HG02885 (cell line): Measurements from ENCODE around the gene ASCC3.
"Not testable (repeated sequence)": the region's sequence is repeated elsewhere in the genome, so short reads cannot be mapped to it uniquely, and the experiment has no call there.

Experiments
- ATAC-seq: cut with Tn5 transposase; IDR thresholded peaks from one replicate; pipeline ENCODE4 v1.9.1; 2021; ENCODE audit warnings: mild to moderate bottlenecking; ENCODE audit not compliant: unreplicated experiment, poor library complexity

ASCC3 gene

DNA sequence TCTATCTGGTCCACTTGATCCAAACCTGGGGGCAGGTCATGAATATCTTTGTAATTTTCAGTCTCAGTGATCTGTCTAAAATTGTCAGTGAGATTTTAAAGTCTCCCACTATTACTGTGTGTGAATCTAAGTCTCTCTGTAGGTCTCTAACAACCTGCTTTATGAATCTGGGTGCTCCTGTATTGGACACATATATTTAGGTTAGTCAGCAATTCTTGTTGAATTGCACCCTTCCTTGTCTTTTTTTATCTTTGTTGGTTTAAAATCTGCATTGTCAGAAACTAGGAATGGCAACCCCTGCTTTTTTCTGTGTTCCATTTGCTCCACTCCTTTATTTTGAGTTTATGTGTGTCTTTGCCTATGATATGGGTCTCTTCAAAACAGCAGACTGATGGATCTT lies 140.7 kb downstream of the ASCC3 start:
- ATAC-seq = no peak

DNA sequence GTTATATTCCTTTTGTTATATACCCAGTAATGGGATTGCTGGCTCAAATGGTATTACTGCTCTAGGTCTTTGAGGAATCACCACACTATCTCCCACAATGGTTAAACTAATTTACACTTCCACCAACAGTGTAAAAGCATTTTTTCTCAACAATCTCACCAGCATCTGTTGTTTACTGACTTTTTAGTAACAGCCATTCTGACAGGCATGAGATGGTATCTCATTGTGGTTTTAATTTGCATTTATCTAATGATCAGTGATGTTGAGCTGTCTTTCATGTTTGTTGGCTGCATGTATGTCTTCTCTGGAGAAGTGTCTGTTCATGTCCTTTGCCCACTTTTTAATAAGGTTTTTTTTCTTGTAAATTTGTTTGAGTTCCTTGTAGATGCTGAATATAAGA lies 143.4 kb downstream of the ASCC3 start:
- ATAC-seq = not testable (repeated sequence)

DNA sequence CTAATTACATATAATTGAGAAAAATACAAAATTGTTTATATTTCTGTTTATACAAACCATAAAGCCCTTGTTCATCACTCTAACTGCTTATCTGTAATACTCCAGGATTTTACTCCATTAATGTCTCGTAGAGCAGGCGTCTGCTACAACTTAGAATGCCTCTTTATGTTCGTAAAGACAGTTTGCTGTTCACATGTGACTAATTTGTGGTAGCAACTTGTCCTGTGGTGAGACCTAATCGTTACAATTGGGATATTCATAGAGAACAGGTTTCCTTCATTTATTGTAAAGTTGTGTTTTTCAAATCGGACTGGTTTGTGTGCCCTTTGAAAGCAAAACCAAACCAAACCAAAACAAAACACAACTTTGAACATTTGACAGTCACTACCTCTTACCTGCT lies 149.7 kb downstream of the ASCC3 start:
- no peak for ATAC-seq

DNA sequence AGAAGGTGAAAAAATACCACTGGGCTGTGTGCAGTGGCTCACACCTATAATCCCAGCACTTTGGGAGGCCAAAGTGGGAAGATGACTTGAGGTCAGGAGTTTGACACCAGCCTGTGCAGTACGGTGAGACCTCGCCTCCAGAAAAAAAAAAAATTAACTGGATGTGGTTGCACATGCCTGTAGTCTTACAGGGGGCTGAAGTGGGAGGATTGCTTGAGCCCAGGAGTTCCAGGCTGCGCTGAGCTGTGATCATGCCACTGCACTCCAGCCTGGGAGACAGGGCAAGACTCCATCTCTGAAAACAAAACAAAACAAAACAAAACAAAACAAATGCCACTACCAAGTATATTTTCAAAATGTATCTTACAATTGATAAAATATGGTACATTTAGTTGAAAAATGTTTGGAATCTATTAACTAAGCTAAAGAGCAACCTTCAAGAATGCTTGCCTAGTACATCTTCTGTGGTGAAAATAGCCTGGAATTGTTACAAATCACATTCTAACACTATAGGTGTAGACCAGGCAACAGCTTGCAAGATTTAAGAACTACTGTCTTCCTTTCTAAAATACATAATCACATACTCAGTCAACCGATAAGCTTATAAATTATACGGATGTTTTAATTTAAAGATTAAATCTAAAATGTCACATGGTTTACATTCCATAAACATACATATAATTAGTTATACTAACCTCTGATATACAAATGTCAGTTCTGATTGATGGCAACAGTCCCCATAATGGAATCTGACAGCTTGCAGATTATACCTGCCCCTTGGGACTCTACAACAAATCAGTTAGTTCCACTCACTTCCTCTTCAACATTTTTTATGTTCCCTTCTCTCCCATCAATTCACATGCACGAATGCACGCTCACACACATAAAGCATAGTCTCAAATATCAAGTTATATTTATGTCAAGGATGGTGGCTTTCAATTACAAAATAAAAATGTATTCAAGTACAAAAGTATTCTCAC lies 150.8 kb downstream of the ASCC3 start:
- ATAC-seq = no peak

DNA sequence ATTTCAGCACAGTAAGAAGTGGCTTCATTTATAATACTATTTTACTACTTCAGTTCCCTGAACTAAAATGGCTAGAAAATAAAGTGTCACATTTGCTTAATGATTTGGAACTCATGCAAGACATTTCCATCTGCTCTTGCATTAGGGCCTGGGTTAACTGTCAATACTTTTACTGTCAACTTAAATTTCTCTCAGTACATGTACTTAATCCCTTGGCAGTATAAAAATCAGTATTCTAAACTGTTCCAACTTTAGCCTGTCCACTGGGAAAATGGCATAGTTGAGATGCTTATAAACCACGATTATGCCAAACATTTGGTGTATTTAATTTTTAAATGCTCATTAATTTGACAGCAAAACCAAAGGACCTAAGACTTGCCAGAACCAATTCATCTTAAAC lies 154.5 kb downstream of the ASCC3 start:
- ATAC-seq = no peak

DNA sequence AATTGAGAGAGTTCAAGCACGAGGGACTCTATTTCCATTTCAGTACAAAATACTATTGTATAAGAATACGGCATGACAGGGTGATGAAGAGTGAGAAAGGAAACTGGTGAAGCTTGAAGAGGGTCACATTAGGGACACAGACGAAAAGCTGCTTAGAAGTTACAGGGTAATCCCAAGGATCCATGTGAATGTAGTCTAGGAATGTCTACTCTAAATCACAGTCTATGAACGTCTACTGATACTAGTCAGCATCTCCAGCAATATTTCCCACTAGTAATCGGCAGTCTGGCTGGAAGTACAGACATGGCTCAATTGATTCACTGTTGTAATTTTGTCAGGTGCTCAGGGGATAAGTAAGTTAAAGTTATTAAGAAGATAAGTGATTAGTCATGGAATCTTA lies 156.4 kb downstream of the ASCC3 start:
- no peak for ATAC-seq

DNA sequence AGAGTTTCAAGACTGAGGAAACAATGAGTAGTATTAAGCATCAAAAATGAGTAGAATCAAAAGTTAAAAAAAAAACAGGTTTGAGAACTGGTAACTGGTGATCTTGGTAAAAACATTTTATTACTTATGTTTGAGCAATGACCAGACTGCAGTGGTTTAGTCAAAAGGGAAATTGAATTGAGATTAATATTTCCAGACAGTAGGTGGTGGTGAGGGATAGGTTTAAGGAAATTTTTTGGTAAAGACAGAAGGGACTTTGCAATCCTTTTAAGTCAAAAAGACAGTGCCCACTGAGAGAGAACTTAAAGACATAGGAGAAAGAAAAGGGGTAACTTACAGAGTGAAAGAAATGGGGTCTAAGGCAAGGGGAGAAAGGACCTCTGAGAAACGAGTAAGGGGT lies 156.9 kb downstream of the ASCC3 start:
- no peak for ATAC-seq

DNA sequence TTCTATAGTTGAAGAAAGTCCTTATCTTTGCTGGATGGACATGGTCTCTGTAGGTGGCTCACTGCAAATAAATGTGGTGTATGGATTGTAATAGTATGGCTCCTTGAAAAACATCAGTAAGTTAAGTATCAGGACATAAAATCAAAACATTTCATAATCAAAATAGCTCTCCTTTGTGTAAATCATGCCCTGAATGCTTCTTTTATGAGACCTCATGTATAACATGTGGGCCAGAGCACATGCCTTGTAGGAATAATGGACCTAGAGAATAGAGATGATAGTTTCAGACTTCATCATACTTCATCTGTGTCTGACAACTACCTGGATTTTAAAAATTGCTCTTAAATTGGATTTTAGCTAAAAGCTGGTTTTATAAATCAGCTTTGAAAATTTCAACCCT lies 159.9 kb downstream of the ASCC3 start:
- no peak for ATAC-seq

DNA sequence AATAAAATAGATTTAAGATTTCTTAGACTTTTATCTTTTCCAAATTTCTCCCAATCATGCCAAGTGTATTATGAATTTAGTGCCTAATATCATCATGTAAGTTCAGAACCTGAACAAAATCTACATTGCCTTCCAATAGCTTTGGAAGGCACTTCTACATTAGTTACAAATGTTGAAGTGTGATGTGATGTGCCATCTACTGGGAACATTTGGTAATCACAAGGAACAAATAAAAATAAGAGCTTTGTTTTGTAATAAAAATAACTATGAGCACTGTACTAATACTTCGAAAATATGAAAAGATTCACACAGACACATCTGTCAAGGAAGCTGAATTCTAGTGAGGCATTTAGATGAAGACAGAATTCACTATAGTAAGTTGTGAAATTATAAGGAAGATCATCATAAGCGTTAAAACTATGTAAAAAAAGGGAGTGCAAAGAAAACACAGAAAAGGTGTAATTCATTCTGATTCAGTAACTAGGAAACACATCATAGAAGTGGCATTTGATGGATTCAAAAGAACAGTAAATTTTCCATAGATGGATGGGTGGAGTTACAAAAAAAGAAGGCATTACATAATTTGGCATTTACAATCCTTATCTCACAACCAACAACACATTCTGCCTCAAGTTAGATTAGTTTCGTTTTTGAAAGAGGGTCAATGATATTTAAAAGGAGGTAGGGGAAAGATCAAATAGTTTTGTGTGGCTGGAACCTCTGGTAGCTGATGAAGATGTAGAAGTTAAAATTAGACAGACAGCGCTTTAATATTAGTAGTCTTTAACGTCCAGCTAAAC lies 161.0 kb downstream of the ASCC3 start:
- peak; percentile 72 for ATAC-seq

DNA sequence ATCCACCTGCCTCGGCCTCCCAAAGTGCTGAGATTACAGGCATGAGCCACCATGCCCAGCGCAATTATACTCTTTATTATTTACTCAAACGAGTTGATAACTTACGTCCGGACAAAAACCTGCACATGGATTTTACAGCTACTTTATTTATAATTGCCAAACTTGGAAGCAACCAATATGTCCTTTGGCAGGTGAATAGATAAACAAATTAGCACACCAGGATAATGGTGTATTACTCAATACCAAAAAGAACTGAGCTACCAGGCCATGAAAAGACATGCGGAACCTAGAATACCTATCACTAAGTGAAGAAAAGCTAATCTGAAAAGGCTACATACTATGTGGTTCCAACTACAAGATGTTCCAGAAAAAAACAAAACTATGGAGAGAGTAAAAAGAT lies 168.1 kb downstream of the ASCC3 start:
- no peak for ATAC-seq

DNA sequence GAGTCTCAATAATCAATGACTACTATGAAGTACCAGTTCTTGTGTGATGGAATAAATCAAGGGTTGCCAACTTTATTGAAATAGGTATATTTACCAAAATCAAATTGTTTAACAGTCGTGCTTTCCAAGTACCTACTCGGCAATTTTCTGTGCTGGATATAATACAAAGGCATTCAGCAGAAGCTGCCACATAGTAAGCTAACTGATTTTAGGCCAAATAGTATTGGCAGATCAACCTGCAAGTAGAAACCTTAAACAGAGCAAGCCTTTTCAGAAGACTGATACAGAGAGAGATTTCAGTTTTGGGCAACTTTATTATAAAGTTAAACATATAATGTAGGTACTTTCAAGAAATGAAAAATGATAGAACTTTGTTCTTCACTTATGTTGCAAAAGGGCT lies 174.6 kb downstream of the ASCC3 start:
- no peak for ATAC-seq

DNA sequence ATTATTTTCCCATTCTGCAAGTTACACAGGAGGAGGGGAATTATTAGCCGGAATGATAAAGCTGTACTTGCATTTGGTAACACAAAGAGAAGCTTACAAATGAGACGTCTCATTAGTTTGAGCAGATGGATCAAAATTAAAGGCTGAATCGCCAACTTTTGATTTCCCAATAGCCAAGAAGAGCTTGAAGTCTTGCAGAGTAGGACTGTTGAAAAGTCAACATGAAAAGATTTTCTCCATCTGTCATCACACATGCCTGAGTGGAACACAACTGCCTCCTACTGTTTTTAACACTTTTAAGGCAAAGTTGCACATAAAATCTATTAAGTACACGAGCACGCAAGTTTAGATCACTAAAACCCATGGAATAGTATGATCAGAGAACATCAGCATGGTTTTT lies 176.2 kb downstream of the ASCC3 start:
- no peak for ATAC-seq

DNA sequence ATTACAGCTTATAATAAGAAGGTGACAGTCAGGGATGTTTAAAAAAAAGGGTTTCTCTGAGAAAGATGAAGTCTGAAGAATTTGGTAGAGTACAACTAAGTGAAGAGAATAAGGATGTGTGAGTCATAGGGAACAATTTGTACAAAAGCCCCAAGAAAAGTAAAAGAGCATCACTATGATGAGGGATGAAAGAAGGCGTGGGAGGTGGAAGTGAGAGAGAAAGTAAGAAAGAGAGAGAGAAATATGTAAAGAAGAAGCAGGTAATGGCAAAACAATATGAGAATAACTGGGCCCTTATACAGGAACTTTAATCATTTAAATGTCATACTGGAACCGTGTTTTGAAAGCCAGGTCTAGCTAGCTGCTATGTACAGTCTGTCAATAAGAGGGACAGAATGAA lies 179.4 kb downstream of the ASCC3 start:
- ATAC-seq = no peak

DNA sequence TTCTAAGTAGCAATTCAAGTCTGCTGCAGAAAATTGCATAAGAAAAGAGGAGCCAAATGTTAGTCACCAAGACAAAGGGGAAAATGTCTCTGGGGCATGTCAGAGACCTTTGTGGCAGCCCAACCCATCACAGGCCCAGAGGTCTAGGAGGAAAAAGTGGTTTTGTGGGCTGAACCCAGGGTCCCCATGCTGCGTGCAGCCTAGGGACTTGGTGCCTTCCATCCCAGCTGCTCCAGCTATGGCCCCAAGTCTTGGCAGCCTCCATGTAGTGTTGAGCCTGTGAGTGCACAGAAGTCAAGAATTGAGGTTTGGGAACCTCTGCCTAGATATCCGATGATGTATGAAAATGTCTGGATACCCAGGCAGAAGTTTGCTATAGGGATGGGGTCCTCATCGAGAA lies 181.1 kb downstream of the ASCC3 start:
- no peak for ATAC-seq

DNA sequence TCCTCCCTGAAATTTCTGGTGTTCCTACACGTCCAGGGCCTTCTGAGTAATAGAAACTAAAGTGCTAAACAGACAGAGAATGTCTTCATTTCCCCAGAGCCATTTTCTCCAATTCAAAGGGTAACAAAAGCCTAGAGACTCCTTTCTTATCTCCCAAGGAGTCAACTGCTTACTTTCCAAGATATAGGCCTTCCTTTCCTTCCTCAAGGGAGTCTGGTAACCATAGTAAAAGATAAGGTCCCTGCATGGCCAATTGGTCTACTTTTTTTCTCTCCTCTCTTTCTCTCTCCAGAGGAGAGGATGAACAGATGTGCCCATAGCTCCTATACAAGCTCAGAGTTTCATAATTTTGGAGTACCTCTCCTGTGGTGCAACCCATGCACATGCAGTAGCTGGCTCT lies 185.7 kb downstream of the ASCC3 start:
- no peak for ATAC-seq

DNA sequence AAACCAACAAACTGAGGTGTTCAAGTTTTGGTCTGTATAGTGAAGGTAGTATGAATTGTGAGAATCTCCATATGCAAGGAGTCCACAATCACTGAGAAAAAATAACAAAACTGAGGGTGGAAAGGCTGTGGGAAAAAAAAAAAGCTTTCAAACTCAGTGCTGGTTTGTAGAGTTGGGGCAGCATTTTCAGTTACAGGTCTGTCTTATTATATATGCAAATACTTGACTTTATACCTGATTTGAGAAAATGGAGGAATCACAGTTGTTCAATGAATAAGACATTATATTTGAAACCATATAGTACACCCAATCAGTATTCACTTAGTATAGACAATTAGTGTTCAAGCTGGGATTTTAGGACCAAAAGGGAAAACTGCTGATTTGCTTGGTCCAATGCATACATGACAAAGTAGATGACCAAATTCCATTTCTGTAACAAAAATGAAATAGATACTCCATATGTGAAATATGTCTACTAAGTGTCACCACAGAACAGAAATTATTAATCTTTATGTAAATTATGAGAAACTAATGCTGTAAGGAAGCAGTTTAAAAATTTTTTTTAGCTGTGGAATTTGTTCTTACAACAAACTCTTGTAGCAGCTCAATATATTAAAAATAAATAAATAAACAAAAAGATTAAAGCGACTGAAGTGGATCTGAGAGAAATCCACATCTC lies 187.7 kb downstream of the ASCC3 start:
- ATAC-seq = no peak

DNA sequence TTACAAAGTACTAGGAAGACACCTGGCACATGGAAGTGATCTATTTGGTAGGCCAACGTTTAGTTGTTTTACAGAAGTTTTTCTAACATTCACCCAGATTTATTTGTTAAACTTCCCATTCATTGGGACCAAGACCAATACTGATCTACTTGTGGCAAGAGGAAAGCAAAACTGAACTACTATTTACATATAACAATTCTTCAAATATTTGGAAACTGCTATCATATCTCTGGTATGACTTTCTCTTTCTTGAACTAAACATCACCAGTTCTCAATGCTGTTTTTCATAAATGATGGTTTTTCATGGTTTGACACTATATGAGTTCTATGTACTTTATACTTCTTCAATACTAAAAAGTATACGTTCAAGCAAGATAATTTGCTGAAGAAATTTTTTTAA lies 189.2 kb downstream of the ASCC3 start:
- no peak for ATAC-seq

DNA sequence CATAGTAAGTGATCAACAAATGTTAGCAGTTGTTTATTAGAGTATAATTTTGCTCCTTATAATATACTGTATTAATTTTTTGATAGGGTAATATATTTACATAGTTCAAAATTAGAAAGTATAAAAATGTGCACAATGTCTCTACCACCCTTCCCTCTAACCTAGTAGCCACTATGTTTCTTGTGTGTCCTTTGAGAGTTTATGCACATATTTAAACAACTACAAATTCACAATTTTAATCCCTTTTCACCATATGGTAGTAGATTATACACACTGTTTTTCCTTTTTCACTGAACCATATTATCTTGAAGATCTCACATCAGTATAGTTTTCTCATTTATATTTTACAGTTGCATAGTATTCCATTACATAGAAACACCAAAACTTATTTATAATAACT lies 194.9 kb downstream of the ASCC3 start:
- ATAC-seq = no peak

DNA sequence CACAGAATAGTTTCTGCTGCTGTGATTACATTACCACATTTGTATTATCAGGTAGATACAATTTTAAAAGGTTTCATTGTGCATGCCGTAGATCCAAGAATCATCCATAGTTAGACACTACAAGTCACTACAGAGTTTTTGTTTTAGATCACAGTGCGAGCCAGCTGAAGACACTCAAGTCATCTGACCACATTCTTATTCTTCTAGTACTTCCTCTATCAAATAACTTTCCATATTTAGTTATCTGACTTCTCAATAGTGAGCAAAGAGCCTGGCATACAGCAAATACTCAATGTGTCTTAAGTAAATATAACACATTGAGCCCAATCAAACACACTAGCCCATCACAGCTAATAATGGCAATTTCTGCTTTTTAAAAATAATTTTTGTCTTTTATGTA lies 195.4 kb downstream of the ASCC3 start:
- ATAC-seq = no peak

DNA sequence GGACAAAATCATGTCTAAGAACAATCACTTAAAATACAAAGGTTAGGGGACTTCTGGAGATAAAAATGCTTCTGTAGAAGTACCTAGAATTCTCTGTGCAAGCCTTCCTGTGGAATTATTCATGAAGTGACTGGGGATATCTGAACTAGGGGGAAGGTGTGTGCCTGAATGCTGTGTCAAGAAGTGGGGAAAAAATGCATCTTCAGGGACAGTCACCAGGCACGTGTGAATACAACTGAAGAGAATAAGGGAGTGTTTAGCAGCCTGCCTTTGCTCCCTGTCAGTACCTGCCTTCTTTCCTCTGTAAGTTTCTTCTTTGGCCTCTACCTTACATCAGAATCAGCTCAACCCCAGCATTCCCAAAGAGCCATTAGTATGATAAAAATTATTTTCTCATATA lies 201.0 kb downstream of the ASCC3 start:
- no peak for ATAC-seq

DNA sequence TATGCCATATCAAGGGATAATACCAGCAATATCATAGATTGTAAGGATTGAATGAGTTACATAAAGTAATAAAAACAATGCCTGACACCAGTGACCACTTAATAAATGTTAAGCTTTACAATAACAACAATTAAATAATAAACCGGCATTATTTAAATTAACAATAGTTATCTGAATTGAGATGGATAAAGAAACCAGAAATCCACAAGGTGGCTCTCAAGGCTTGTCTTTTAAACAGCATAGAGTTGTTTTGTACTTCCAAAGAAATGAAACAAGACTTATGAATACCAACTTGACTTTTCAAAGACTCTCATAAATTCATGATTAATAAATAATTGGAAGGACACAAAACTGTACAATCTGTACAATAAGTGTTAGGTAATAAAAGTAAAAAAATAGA lies 203.1 kb downstream of the ASCC3 start:
- no peak for ATAC-seq
